ACHN (cell line): ENCODE measurements around the gene B3GAT1.

Experiments used
- DNase-seq: peaks from one replicate; pipeline ENCODE4 v3.0.0-alpha.2; 2015
- in situ Hi-C: cut with HindIII; loops from 2 replicates; pipeline ENCODE4 v1.10.0; 2017; ENCODE audit warnings: low sequenced_read_pairs, low pct_ligation_motif_present, low pct_unique_long_range_greater_than_20kb

Gene B3GAT1

GRCh38 chr11:134332782-134333181 is 79.3 kb downstream of the B3GAT1 start:
- no peak for DNase-seq
- in situ Hi-C loops: no loop called here

GRCh38 chr11:134332189-134332631 is 79.8 kb downstream of the B3GAT1 start:
- in situ Hi-C loops: no loop called here
- no peak for DNase-seq

- in situ Hi-C loops: no loop called here
- DNase-seq: no peak
These were observed 80.5 kb downstream of the B3GAT1 start, which contains the start of gene GLB1L2 for GRCh38 chr11:134331354-134332188. Gene GLB1L2, plus strand, starts transcription at chr11:134331988. Its CDS starts 74 bp downstream, at chr11:134332062.

- in situ Hi-C loops: no loop called here
- no peak for DNase-seq
These were observed 81.3 kb downstream of the B3GAT1 start for GRCh38 chr11:134330611-134331353.
